OCI-LY7 (cell line): ENCODE measurements around the gene S1PR4.

Source experiments
- EZH2phosphoT487 ChIP-seq: fragments of 200-600 bp; sonication (generic); IDR thresholded peaks from 2 replicates; pipeline ENCODE4 v1.6.1; 2018; ENCODE audit warnings: low read depth, borderline replicate concordance, mild to moderate bottlenecking, mixed run types, antibody characterized with exemption, low read length, moderate library complexity, mixed read lengths
- TF ChIP-seq, protein P1 (sequence below): fragments of 200-600 bp; sonication (generic); conservative IDR thresholded peaks from 2 replicates; pipeline ENCODE4 v1.5.1; 2014; ENCODE audit warnings: mild to moderate bottlenecking, antibody characterized with exemption, low read length, moderate library complexity, mixed read lengths

DNA sequence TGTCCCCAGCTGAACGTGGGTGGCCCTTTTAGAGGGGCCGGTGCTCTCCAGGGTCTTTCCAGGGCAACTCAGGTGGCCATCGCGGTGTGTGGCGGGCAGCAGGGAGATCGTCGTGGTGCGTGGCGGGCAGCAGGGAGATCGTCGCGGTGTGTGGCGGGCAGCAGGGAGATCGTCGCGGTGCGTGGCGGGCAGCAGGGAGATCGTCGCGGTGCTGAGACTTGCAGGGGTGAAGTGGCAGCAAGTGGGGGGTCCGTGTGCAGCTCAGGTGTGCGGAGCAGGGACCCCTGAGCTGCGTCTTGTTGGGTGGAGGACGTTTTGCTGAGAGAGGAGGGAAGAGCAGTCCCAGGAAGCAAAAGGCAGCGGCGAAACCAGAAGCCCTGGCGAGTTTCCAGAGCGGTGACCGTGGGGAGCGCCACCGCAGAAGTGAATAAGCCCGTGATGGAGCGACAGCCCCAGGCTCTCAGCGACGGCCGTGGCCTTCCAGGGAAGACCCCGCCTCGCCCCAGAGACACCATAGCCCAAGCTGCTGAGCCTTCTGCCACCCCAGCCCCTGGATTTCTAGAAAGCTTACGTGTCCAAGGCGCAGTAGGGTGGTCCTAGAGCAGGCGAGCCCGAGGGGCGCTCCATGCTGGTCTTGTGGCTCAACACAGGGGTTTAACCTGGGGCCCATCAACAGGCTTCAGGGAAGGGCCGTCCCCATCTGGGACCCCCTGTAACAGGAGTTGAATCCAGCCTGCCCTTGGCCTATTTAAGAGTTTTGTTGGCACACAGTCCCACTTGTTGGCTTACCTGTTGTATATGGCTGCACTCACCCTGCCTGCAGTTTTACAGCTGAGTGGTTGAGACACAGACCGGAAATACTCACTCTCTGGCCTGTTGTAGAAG lies 12.6 kb downstream of the S1PR4 start:
- TF ChIP-seq, protein P1, sequence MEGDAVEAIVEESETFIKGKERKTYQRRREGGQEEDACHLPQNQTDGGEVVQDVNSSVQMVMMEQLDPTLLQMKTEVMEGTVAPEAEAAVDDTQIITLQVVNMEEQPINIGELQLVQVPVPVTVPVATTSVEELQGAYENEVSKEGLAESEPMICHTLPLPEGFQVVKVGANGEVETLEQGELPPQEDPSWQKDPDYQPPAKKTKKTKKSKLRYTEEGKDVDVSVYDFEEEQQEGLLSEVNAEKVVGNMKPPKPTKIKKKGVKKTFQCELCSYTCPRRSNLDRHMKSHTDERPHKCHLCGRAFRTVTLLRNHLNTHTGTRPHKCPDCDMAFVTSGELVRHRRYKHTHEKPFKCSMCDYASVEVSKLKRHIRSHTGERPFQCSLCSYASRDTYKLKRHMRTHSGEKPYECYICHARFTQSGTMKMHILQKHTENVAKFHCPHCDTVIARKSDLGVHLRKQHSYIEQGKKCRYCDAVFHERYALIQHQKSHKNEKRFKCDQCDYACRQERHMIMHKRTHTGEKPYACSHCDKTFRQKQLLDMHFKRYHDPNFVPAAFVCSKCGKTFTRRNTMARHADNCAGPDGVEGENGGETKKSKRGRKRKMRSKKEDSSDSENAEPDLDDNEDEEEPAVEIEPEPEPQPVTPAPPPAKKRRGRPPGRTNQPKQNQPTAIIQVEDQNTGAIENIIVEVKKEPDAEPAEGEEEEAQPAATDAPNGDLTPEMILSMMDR, result no peak
- TF ChIP-seq EZH2phosphoT487, result no peak
